ENCODE data around the gene MMP24. TPM values are rescaled to one million over a fixed set of nuclear protein-coding genes. Genes with fewer than 3 reads are reported as not detected.

Gene MMP24
- total and polyA plus RNA-seq, 2 donors from 2014 or later, result 10.7 to 12.4 TPM

GRCh38 chr20:35269055-35269781 is 42.7 kb downstream of the MMP24 start:
- no peak for FAIRE-seq
- DNase-seq, result peak; percentile 72 to 90 (median 80)
- peaks cover 0 to 30% (median 8%) of the 10 kb centered on the region in 3 donors for H3K36me3 ChIP-seq (ENCODE audit: control insufficient read depth in 2 of 3, insufficient read depth in 3 of 3, low read length in 3 of 3)
- no peak overlapping the region for H3K4me3 ChIP-seq (ENCODE audit: low read length in 3 of 3)
- peak overlapping the region in 2 of 3 donors; percentile 6 to 59 for H3K9ac ChIP-seq (ENCODE audit: low read length in 3 of 3)
- no peaks in the 10 kb centered on the region for H3K27me3 ChIP-seq (ENCODE audit: control insufficient read depth, insufficient read depth, low read length)
- no peaks in the 10 kb centered on the region for H3K9me3 ChIP-seq (ENCODE audit: control insufficient read depth in 2 of 3, insufficient read depth in 1 of 3, low read length in 3 of 3)
- intact Hi-C loops (cut with DNase I), result no loop called here
- H3K27ac ChIP-seq (ENCODE audit: low read depth in 2 of 2, low read length in 2 of 2), result peak overlapping the region; percentile 86 to 91
- peak; percentile 73 for TF ChIP-seq CTCF (IDR thresholded peaks at IDR 0.05; ENCODE audit: borderline replicate concordance, extremely low read depth, insufficient read depth)
- peaks cover 0 to 29% (median 22%) of the 10 kb centered on the region in 3 donors for H3K4me1 ChIP-seq (ENCODE audit: control insufficient read depth in 2 of 3, insufficient read depth in 2 of 3, low read depth in 1 of 3, low read length in 3 of 3)

GRCh38 chr20:35270021-35270902 is 43.8 kb downstream of the MMP24 start:
- Histone ChIP-seq H3K27ac (ENCODE audit: low read depth in 2 of 2, low read length in 2 of 2) (peak overlapping the region; percentile 86 to 91), H3K9ac (ENCODE audit: low read length in 3 of 3) (peak overlapping the region in 1 of 3 donors; percentile 59), H3K4me3 (ENCODE audit: low read length in 3 of 3) (no peak overlapping the region), H3K36me3 (ENCODE audit: control insufficient read depth in 2 of 3, insufficient read depth in 3 of 3, low read length in 3 of 3) (peaks cover 0 to 40% (median 8%) of the 10 kb centered on the region in 3 donors), H3K27me3 (ENCODE audit: control insufficient read depth, insufficient read depth, low read length) (no peaks in the 10 kb centered on the region), H3K9me3 (ENCODE audit: control insufficient read depth in 2 of 3, insufficient read depth in 1 of 3, low read length in 3 of 3) (no peaks in the 10 kb centered on the region), H3K4me1 (ENCODE audit: control insufficient read depth in 2 of 3, insufficient read depth in 2 of 3, low read depth in 1 of 3, low read length in 3 of 3) (peaks cover 0 to 24% (median 22%) of the 10 kb centered on the region in 3 donors)
- DNase-seq, result no peak
- FAIRE-seq, result no peak
- no peak for TF ChIP-seq CTCF (IDR thresholded peaks at IDR 0.05; ENCODE audit: borderline replicate concordance, extremely low read depth, insufficient read depth)
- intact Hi-C loops (cut with DNase I), result no loop called here

- Histone ChIP-seq H3K4me3 (ENCODE audit: low read length in 3 of 3) (no peak overlapping the region), H3K9ac (ENCODE audit: low read length in 3 of 3) (peak overlapping the region in 1 of 3 donors; percentile 34), H3K4me1 (ENCODE audit: control insufficient read depth in 2 of 3, insufficient read depth in 2 of 3, low read depth in 1 of 3, low read length in 3 of 3) (peaks cover 0 to 32% (median 22%) of the 10 kb centered on the region in 3 donors), H3K9me3 (ENCODE audit: control insufficient read depth in 2 of 3, insufficient read depth in 1 of 3, low read length in 3 of 3) (no peaks in the 10 kb centered on the region), H3K36me3 (ENCODE audit: control insufficient read depth in 2 of 3, insufficient read depth in 3 of 3, low read length in 3 of 3) (peaks cover 0 to 44% (median 8%) of the 10 kb centered on the region in 3 donors), H3K27ac (ENCODE audit: low read depth in 2 of 2, low read length in 2 of 2) (peak overlapping the region; percentile 69 to 86), H3K27me3 (ENCODE audit: control insufficient read depth, insufficient read depth, low read length) (no peaks in the 10 kb centered on the region)
- FAIRE-seq (no peak), DNase-seq (no peak)
- intact Hi-C loops (cut with DNase I), result no loop called here
- TF ChIP-seq CTCF (IDR thresholded peaks at IDR 0.05; ENCODE audit: borderline replicate concordance, extremely low read depth, insufficient read depth), result no peak
These were observed 44.8 kb downstream of the MMP24 start for GRCh38 chr20:35271073-35271882.

Data from kidney (tissue), 14 donors.